ENCODE measurements around the gene CFAP99. TPM values are rescaled to one million over a fixed set of nuclear protein-coding genes. Genes with fewer than 3 reads are reported as not detected.
A peak's percentile ranks its signal among the peaks of the same experiment; 100 is the strongest.

Gene CFAP99
- total and polyA plus RNA-seq, 2 of the 4 experiments (the other 2 are of a cell fraction): not detected

GRCh38 chr4:2372488-2373030 lies 46.2 kb upstream of the CFAP99 start:
- peak overlapping the region; percentile 25 for H2AFZ ChIP-seq (replicated peaks; ENCODE audit: low read length, poor library complexity)
- in situ Hi-C loops (cut with MboI; ENCODE audit: low sequenced_read_pairs): no loop called here
- no peak overlapping the region for H3K23ac ChIP-seq (ENCODE audit: low read depth, low read length)
- ATAC-seq (ENCODE audit: low read depth) (no peak), DNase-seq (no peak)
- no peak overlapping the region for H4K8ac ChIP-seq (ENCODE audit: low read depth in 2 of 2, low read length in 2 of 2)
- H3K56ac ChIP-seq (ENCODE audit: extremely low read depth, insufficient read depth, low read length): no peak overlapping the region
- H2AK5ac ChIP-seq (ENCODE audit: low read depth, low read length): no peak overlapping the region
- H3K4me1 ChIP-seq (ENCODE audit: control insufficient read depth, insufficient read depth, low read length): no peaks in the 10 kb centered on the region
- no peak overlapping the region for H3K4me3 ChIP-seq (ENCODE audit: insufficient read depth, low read depth, low read length)
- H3K27ac ChIP-seq (ENCODE audit: insufficient read depth, low read length): no peak overlapping the region
- no peaks in the 10 kb centered on the region for H3K36me3 ChIP-seq (ENCODE audit: control insufficient read depth, insufficient read depth, low read length)
- H2BK15ac ChIP-seq (ENCODE audit: low read depth, low read length): no peak overlapping the region
- 79% methylated on average over 3 of the region's 14 CpGs; no CpG with 5 or more reads in 1 of the 2 experiments for WGBS, 2 experiments (ENCODE audit: extremely low coverage in 2 of 2, insufficient read length in 1 of 2)
- POLR2A ChIA-PET (ENCODE audit: unreplicated experiment): no interaction called here
- no peaks in the 10 kb centered on the region for H4K20me1 ChIP-seq (ENCODE audit: insufficient read depth, low read length)
- TF ChIP-seq SMC3 (IDR thresholded peaks at IDR 0.05; ENCODE audit: low read depth, low read length): no peak
- no peak for TF ChIP-seq BHLHE40 (IDR thresholded peaks at IDR 0.05; ENCODE audit: low read depth, low read length)
- TF ChIP-seq RAD21 (IDR thresholded peaks at IDR 0.05; ENCODE audit: low read length): no peak
- TF ChIP-seq CTCF (conservative IDR thresholded peaks at IDR 0.05; ENCODE audit: low read depth, low read length): no peak
- no peak for TF ChIP-seq FOS (IDR thresholded peaks at IDR 0.05; ENCODE audit: low read depth, low read length)
- TF ChIP-seq ELK1 (IDR thresholded peaks at IDR 0.05; ENCODE audit: borderline replicate concordance, low read depth, low read length): no peak
- no peak for TF ChIP-seq USF2 (IDR thresholded peaks at IDR 0.05; ENCODE audit: low read depth, low read length)
- TF ChIP-seq CEBPB (IDR thresholded peaks at IDR 0.05; ENCODE audit: low read depth, low read length): no peak
- TF ChIP-seq POLR2A (IDR thresholded peaks at IDR 0.05; ENCODE audit: low read depth, low read length): no peak
- no peak for TF ChIP-seq MXI1 (IDR thresholded peaks at IDR 0.05; ENCODE audit: borderline replicate concordance, low read depth, low read length)
- TF ChIP-seq CHD1 (IDR thresholded peaks at IDR 0.05; ENCODE audit: low read depth, low read length): no peak
- no peak for TF ChIP-seq RCOR1 (IDR thresholded peaks at IDR 0.05; ENCODE audit: insufficient replicate concordance, low read length)
- no peak overlapping the region for H4K91ac ChIP-seq (ENCODE audit: insufficient read depth, low read depth, low read length)
- H3K79me1 ChIP-seq (ENCODE audit: low read depth in 1 of 2, low read length in 2 of 2): no peaks in the 10 kb centered on the region
- H2BK5ac ChIP-seq (ENCODE audit: low read depth, low read length, poor library complexity, severe bottlenecking): no peak overlapping the region
- dilution Hi-C loops (cut with HindIII; ENCODE audit: low sequenced_read_pairs, unreplicated experiment): no loop called here
- peaks cover 9% of the 10 kb centered on the region; the same call in 1 of the 2 replicates for H3K9me3 ChIP-seq (ENCODE audit: control insufficient read depth, insufficient read depth, low read length)
- no peak overlapping the region for H2AK9ac ChIP-seq (replicated peaks; ENCODE audit: low read depth, low read length, poor library complexity)
- H2BK20ac ChIP-seq (ENCODE audit: low read depth, low read length): no peak overlapping the region
- no peak overlapping the region for H2BK120ac ChIP-seq (ENCODE audit: low read depth, low read length)
- CTCF ChIA-PET: no interaction called here
- no peak overlapping the region for H3K18ac ChIP-seq (ENCODE audit: low read depth, low read length)
- H3K4ac ChIP-seq (ENCODE audit: low read depth, low read length): no peak overlapping the region
- no peaks in the 10 kb centered on the region for H3K9me1 ChIP-seq (ENCODE audit: insufficient read depth, low read length)
- H4K5ac ChIP-seq (ENCODE audit: low read depth, low read length): no peak overlapping the region
- intact Hi-C loops (cut with micrococcal nuclease): no loop called here
- no TSS peak for BruUV-seq (replicated peaks)
- no peak overlapping the region for H3K4me2 ChIP-seq (ENCODE audit: low read depth, low read length)
- H3K27me3 ChIP-seq (ENCODE audit: control insufficient read depth, insufficient read depth, low read length): peaks cover 27% of the 10 kb centered on the region
- no peak overlapping the region for H3K9ac ChIP-seq (ENCODE audit: low read depth, low read length)
- H3K14ac ChIP-seq (replicated peaks; ENCODE audit: low read depth, low read length): no peak overlapping the region

All from IMR-90 (cell line).